HepG2 (cell line): ENCODE measurements around the gene ACTN4. TPM values are rescaled to one million over a fixed set of nuclear protein-coding genes. Genes with fewer than 3 reads are reported as not detected.

ENCODE experiments used
- ATAC-seq: fragments of 200-7000 bp; cut with Tn5 transposase; 3 replicates; pipeline ENCODE4 v1.9.1; 2020; ENCODE audit warnings: mild to moderate bottlenecking, moderate library complexity
- BruUV-seq: library from RNA; stranded (reverse); fragments of 400-500 nt; replicated peaks from 2 replicates; lab custom pipeline; 2021; lab: Mats Ljungman, UMichigan
- CTCF ChIA-PET: fragments of 300-600 bp; formaldehyde crosslinking; extraction: SDS; loops from one replicate; lab custom pipeline; 2021; ENCODE audit warnings: low total read pairs, inconsistent platforms, low intra/inter-chr PET ratio; lab: Yijun Ruan, JAX
- POLR2A ChIA-PET: fragments of 350-600 bp; sonication (Branson Sonifier 250); formaldehyde crosslinking; loops from one replicate; lab custom pipeline; 2020; ENCODE audit warnings: antibody characterized with exemption, inconsistent platforms; lab: Yijun Ruan, JAX
- DNase-seq: peaks from one replicate; pipeline ENCODE4 v3.0.0-alpha.2; 2015; ENCODE audit warnings: low spot score
- FAIRE-seq: peaks from 3 replicates; lab custom pipeline; 2011; peaks lifted over from hg19 to GRCh38; lab: Jason Lieb, UNC
- H2AFZ ChIP-seq: one replicate; pipeline ENCODE4 v1.6.1; 2011; ENCODE audit warnings: low read length, inconsistent platforms
- H3K27ac ChIP-seq: fragments of 300-600 bp; 3 replicates; pipeline ENCODE4 v1.8.0; 2011; ENCODE audit warnings: mixed run types, mild to moderate bottlenecking, mixed read lengths, low read length, inconsistent platforms; ENCODE audit not compliant: insufficient read depth; ENCODE audit errors: extremely low read length
- H3K27me3 ChIP-seq, 2 experiments: fragments of 200-600 bp in 1 of 2; 2 replicates in 1 of 2; 3 replicates in 1 of 2; pipeline versions ENCODE4 v1.6.0 to v1.8.0; 2011; ENCODE audit warnings: low read length in 2 of 2, mild to moderate bottlenecking in 2 of 2, moderate library complexity in 2 of 2, inconsistent platforms in 1 of 2; ENCODE audit not compliant: insufficient read depth in 2 of 2, control insufficient read depth in 1 of 2
- H3K36me3 ChIP-seq, 2 experiments: fragments of 200-600 bp in 1 of 2; replicated peaks in 1 of 2; 2 replicates in 1 of 2; 3 replicates in 1 of 2; pipeline versions ENCODE4 v1.5.1 to v1.8.0; 2011; ENCODE audit warnings: low read length in 2 of 2, inconsistent platforms in 1 of 2; ENCODE audit not compliant: insufficient read depth in 2 of 2, control insufficient read depth in 1 of 2
- H3K4me1 ChIP-seq: 2 replicates; pipeline ENCODE4 v1.5.1; 2012; ENCODE audit warnings: low read length, inconsistent platforms; ENCODE audit not compliant: insufficient read depth
- H3K4me2 ChIP-seq: 2 replicates; pipeline ENCODE4 v1.6.0; 2011; ENCODE audit warnings: low read depth, low read length, inconsistent platforms
- H3K4me3 ChIP-seq, 3 experiments: fragments of 200-600 bp in 1 of 3; sonication (generic), shearing (Covaris generic) in 1 of 3; replicated peaks in 1 of 3; 2 replicates each; pipeline ENCODE4 v1.5.1; 2011 to 2016; ENCODE audit warnings: low read length in 3 of 3, inconsistent platforms in 2 of 3, low read depth in 2 of 3, mild to moderate bottlenecking in 2 of 3, control low read depth in 1 of 3, mixed read lengths in 1 of 3; ENCODE audit not compliant: insufficient read depth in 1 of 3
- H3K79me2 ChIP-seq: one replicate; pipeline ENCODE4 v1.6.1; 2011; ENCODE audit warnings: low read length, inconsistent platforms; ENCODE audit not compliant: insufficient read depth
- H3K9ac ChIP-seq: 2 replicates; pipeline ENCODE4 v1.6.0; 2011; ENCODE audit warnings: mild to moderate bottlenecking, low read depth, low read length, inconsistent platforms; ENCODE audit not compliant: insufficient read depth
- H3K9me3 ChIP-seq: 2 replicates; pipeline ENCODE4 v1.5.1; 2012; ENCODE audit warnings: mild to moderate bottlenecking, low read length
- H4K20me1 ChIP-seq: 2 replicates; pipeline ENCODE4 v1.6.0; 2011; ENCODE audit warnings: inconsistent platforms, mild to moderate bottlenecking, low read length, moderate library complexity; ENCODE audit not compliant: insufficient read depth
- AGO2 ChIP-seq: fragments of 200-400 bp; formaldehyde crosslinking; optimal IDR thresholded peaks from 2 replicates; pipeline ENCODE3; 2017; ENCODE audit warnings: mild to moderate bottlenecking, low read depth, low read length, moderate library complexity
- MYPOP ChIP-seq: sonication (generic); formaldehyde crosslinking; IDR thresholded peaks from 2 replicates; pipeline ENCODE4 v1.8.1; 2023; ENCODE audit warnings: mild to moderate bottlenecking, moderate library complexity, missing genetic modification reagents
- POLR2A ChIP-seq, 2 experiments: IDR thresholded peaks; 2 replicates each; pipeline ENCODE4 v1.6.1; 2011; ENCODE audit warnings: low read depth in 2 of 2, low read length in 2 of 2, mild to moderate bottlenecking in 1 of 2, moderate library complexity in 1 of 2; ENCODE audit not compliant: insufficient read depth in 1 of 2
- RBM22 ChIP-seq: fragments of 200-400 bp; formaldehyde crosslinking; optimal IDR thresholded peaks from 2 replicates; pipeline ENCODE3; 2017; ENCODE audit warnings: mild to moderate bottlenecking, low read length, moderate library complexity
- SIX1 ChIP-seq: sonication (generic); formaldehyde crosslinking; IDR thresholded peaks from 2 replicates; pipeline ENCODE4 v1.4.0; 2020; ENCODE audit warnings: missing genetic modification reagents, borderline replicate concordance
- ZBTB38 ChIP-seq: sonication (generic); formaldehyde crosslinking; IDR thresholded peaks from 2 replicates; pipeline ENCODE4 v1.5.1; 2020; ENCODE audit warnings: mild to moderate bottlenecking, missing genetic modification reagents
- ZC3H4 ChIP-seq: sonication (generic); formaldehyde crosslinking; IDR thresholded peaks from 2 replicates; pipeline ENCODE4 v1.4.0; 2020; ENCODE audit warnings: missing genetic modification reagents, borderline replicate concordance
- ZNF143 ChIP-seq: sonication (generic); formaldehyde crosslinking; IDR thresholded peaks from 2 replicates; pipeline ENCODE4 v1.4.0; 2020; ENCODE audit warnings: missing genetic modification reagents
- ZNF232 ChIP-seq: sonication (generic); formaldehyde crosslinking; IDR thresholded peaks from 2 replicates; pipeline ENCODE4 v1.4.0; 2020; ENCODE audit warnings: missing genetic modification reagents, borderline replicate concordance
- ZNF503 ChIP-seq: sonication (generic); formaldehyde crosslinking; IDR thresholded peaks from 2 replicates; pipeline ENCODE4 v1.4.0; 2020; ENCODE audit warnings: missing genetic modification reagents
- ZNF768 ChIP-seq: sonication (generic); formaldehyde crosslinking; IDR thresholded peaks from 2 replicates; pipeline ENCODE4 v1.4.0; 2020; ENCODE audit warnings: missing genetic modification reagents
- WGBS: methylation state at CpG from one replicate; pipeline ENCODE4 v1.1.6; 2017; ENCODE audit warnings: low lambda C conversion rate; 5-methylcytosine and 5-hydroxymethylcytosine counted together
- in situ Hi-C: cut with HindIII; loops from 2 replicates; pipeline ENCODE4 v1.10.0; 2017; ENCODE audit warnings: low pct_unique_long_range_greater_than_20kb; ENCODE audit not compliant: extremely low pct_ligation_motif_present
- intact Hi-C: fragments of 100-400 bp; cut with micrococcal nuclease; formaldehyde crosslinking; loops from one replicate; pipeline ENCODE4 v1.10.0; 2022; ENCODE audit not compliant: unreplicated experiment
- polyA plus RNA-seq, 8 experiments: library from polyadenylated mRNA; depleted of rRNA in 3 of 8; stranded (reverse) in 7 of 8; unstranded in 1 of 8; fragments of >200 nt; fragmentation: Illumina TruSeq in 4 of 8; extraction: Trizol in 4 of 8; gene quantifications; 2 replicates each; pipeline versions ENCODE4 v1.2.1 to v1.2.3, GENCODE V29; 2011 to 2016; ENCODE audit warnings: low read depth in 4 of 8, missing spikeins in 1 of 8, mixed read lengths in 1 of 8; ENCODE audit not compliant: insufficient read depth in 1 of 8
- total RNA-seq, 5 experiments: library from RNA; depleted of rRNA; stranded (reverse); fragments of >200 nt; fragmentation: Illumina TruSeq; extraction: Trizol; gene quantifications; 2 replicates each; pipeline ENCODE4 v1.2.3, GENCODE V29; 2016; ENCODE audit warnings: low read depth in 1 of 5
- TF ChIP-seq, protein P1 (sequence below): sonication (generic); formaldehyde crosslinking; IDR thresholded peaks from 2 replicates; pipeline ENCODE4 v1.8.0; 2022; ENCODE audit warnings: mild to moderate bottlenecking, missing genetic modification reagents

Gene ACTN4
- total and polyA plus RNA-seq, 2 of the 13 experiments (the other 11 are each of a cell fraction or from before 2014, with no cell fraction given) = 171 to 192 TPM

DNA sequence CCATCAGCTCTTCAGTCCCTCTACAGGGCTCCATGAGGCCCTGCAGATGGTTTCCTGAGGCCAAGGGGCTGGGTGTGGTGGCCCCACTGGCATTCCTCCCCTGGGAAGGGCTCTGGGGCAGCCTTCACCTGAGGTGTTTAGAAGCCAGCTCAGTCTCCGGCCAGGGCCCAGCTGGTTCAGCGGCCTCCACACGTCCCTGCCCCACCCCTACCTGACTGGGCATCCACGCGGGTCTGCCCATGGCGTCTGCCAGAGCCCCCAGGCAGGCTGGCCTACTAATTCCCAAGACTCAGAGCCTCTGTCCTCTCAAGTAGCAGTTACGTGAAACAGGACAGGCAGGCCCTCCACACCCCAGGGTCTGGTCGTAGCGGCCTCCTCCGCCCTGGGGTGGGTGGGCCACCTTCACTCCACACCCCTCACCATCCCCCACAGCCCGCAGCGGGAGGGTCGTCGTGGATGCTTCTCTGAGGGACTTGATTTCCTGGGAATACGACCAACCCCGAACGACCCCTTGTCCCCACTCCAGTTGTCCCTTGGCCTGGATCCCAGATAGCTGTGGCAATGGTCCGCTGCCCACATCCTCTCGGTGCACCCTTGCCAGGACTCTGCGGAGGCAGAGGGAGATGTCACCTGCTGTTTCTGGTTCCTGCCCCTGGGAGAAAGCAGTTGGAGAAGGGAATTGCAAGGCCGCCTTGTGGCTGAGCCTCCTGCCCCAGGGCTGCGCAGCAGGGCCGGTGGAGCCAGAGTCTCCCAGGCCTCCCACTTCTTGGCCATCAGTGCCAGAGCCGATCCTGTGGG, 72.5 kb downstream of the ACTN4 start:
- Histone ChIP-seq H3K4me2 (no peak overlapping the region), H4K20me1 (no peaks in the 10 kb centered on the region), H2AFZ (no peak overlapping the region), H3K27me3 (no peaks in the 10 kb centered on the region), H3K9ac (no peak overlapping the region), H3K36me3 (peaks cover 23 to 63% of the 10 kb centered on the region in 2 experiments; a peak in 4 of 5 replicates), H3K4me1 (peaks cover 50% of the 10 kb centered on the region), H3K4me3 (no peak overlapping the region), H3K9me3 (no peaks in the 10 kb centered on the region), H3K79me2 (no peaks in the 10 kb centered on the region), H3K27ac (peak overlapping the region; percentile 82)
- ATAC-seq (no peak), DNase-seq (no peak), FAIRE-seq (no peak)
- BruUV-seq = no TSS peak
- TF ChIP-seq ZNF143 (CRISPR knock-in tag) = 0 out of 2 replicates have a peak, but pooled peaks have one; percentile 2
- peak; percentile 88 for TF ChIP-seq AGO2
- no peak for TF ChIP-seq ZNF503 (CRISPR knock-in tag)
- TF ChIP-seq RBM22 = peak; percentile 12
- peak in 1 of 2 experiments; percentile 9; a peak in 1 of 4 replicates for TF ChIP-seq POLR2A (IDR thresholded peaks at IDR 0.05; ENCODE audit: insufficient read depth in 1 of 2, low read depth in 2 of 2, low read length in 2 of 2)
- no peak for TF ChIP-seq ZNF232 (CRISPR knock-in tag)
- TF ChIP-seq SIX1 (CRISPR knock-in tag) = no peak
- TF ChIP-seq MYPOP (CRISPR knock-in tag) = no peak
- peak; percentile 28; the same call in 1 of the 2 replicates for TF ChIP-seq ZBTB38 (CRISPR knock-in tag)
- TF ChIP-seq, protein P1, sequence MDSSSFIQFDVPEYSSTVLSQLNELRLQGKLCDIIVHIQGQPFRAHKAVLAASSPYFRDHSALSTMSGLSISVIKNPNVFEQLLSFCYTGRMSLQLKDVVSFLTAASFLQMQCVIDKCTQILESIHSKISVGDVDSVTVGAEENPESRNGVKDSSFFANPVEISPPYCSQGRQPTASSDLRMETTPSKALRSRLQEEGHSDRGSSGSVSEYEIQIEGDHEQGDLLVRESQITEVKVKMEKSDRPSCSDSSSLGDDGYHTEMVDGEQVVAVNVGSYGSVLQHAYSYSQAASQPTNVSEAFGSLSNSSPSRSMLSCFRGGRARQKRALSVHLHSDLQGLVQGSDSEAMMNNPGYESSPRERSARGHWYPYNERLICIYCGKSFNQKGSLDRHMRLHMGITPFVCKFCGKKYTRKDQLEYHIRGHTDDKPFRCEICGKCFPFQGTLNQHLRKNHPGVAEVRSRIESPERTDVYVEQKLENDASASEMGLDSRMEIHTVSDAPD (CRISPR knock-in tag) = no peak
- TF ChIP-seq ZC3H4 (CRISPR knock-in tag) = no peak
- TF ChIP-seq ZNF768 (CRISPR knock-in tag) = peak; percentile 4; the same call in 1 of the 2 replicates
- POLR2A ChIA-PET = interaction anchor here (1.0 to 1.5 kb wide), 5 partner anchors 18 to 129 kb away, joined by 3 to 11 read pairs (median 4); partner anchors contain the start of gene ACTN4
- intact Hi-C loops = loop anchor here (5.0 kb wide), 1 partner anchor 68 kb away; no protein-coding TSS in a partner anchor
- 91% methylated on average over 16 of the region's 24 CpGs for WGBS
- in situ Hi-C loops = no loop called here
- CTCF ChIA-PET = no interaction called here
